ENCODE results near the gene HDAC5.

- TF ChIP-seq CTCF (IDR thresholded peaks at IDR 0.05) (no peak), POLR2A (IDR thresholded peaks at IDR 0.05) (no peak)
These were observed 18.0 kb downstream of the HDAC5 start for GRCh38 chr17:44105483-44105882.

All from body of pancreas (tissue), 4 donors.